B cell (primary cell): Measurements from ENCODE around the gene PAFAH1B2. TPM values are rescaled to one million over a fixed set of nuclear protein-coding genes. Genes with fewer than 3 reads are reported as not detected.

Experiments
- ATAC-seq: fragments of 200-7000 bp; cut with Tn5 transposase; one replicate; pipeline ENCODE4 v1.10.0; 2021; ENCODE audit warnings: low read depth, mild to moderate bottlenecking, moderate number of reproducible peaks, moderate library complexity
- CTCF ChIA-PET: fragments of 350-600 bp; sonication (Branson Sonifier 250); formaldehyde crosslinking; loops from one replicate; lab custom pipeline; 2021; ENCODE audit warnings: antibody characterized with exemption, inconsistent platforms; lab: Charles Lee
- POLR2A ChIA-PET: fragments of 350-600 bp; sonication (Branson Sonifier 250); formaldehyde crosslinking; loops from one replicate; lab custom pipeline; 2021; ENCODE audit warnings: antibody characterized with exemption; lab: Charles Lee
- DNase-seq: peaks from one replicate; pipeline ENCODE4 v3.0.0; 2013
- H2AFZ ChIP-seq: 2 replicates; pipeline ENCODE4 v1.6.1; 2012; ENCODE audit warnings: mild to moderate bottlenecking, low read depth, low read length; ENCODE audit not compliant: insufficient read depth, poor library complexity, severe bottlenecking
- H3K27ac ChIP-seq, 2 donors: 1 replicate in 1 of 2; 2 replicates in 1 of 2; pipeline ENCODE4 v1.5.1; 2012 to 2013; ENCODE audit warnings: low read length in 2 of 2, mild to moderate bottlenecking in 2 of 2, moderate library complexity in 1 of 2
- H3K27me3 ChIP-seq, 4 experiments: fragments of 200-600 bp in 1 of 4; sonication (generic) in 1 of 4; replicated peaks in 1 of 4; 1 replicate in 2 of 4; 2 replicates in 2 of 4; pipeline versions ENCODE4 v1.6.1 to v1.7.0; 2013 to 2016; ENCODE audit warnings: low read length in 3 of 4, mild to moderate bottlenecking in 2 of 4, mixed read lengths in 1 of 4, moderate library complexity in 1 of 4; ENCODE audit not compliant: insufficient read depth in 4 of 4, control insufficient read depth in 3 of 4; ENCODE audit errors: control extremely low read depth in 1 of 4
- H3K36me3 ChIP-seq, 2 experiments: replicated peaks in 1 of 2; 1 replicate in 1 of 2; 2 replicates in 1 of 2; pipeline versions ENCODE4 v1.6.1 to v1.7.1; 2013; ENCODE audit warnings: low read length in 1 of 2; ENCODE audit not compliant: insufficient read depth in 2 of 2, control insufficient read depth in 1 of 2; ENCODE audit errors: control extremely low read depth in 1 of 2, extremely low read depth in 1 of 2
- H3K4me1 ChIP-seq, 2 donors: fragments of 200-600 bp in 1 of 2; sonication (generic) in 1 of 2; 1 replicate in 1 of 2; 2 replicates in 1 of 2; pipeline versions ENCODE4 v1.5.1 to v1.6.1; 2013 to 2017; ENCODE audit warnings: low read length in 2 of 2; ENCODE audit not compliant: control insufficient read depth in 2 of 2, insufficient read depth in 2 of 2
- H3K4me2 ChIP-seq: replicated peaks from 2 replicates; pipeline ENCODE3; 2012; ENCODE audit warnings: mild to moderate bottlenecking, low read depth, low read length; ENCODE audit not compliant: poor library complexity, severe bottlenecking
- H3K4me3 ChIP-seq, 5 experiments: fragments of 200-600 bp in 1 of 5; sonication (generic) in 1 of 5; 1 replicate in 3 of 5; 2 replicates in 2 of 5; pipeline versions ENCODE4 v1.5.1 to v1.7.0; 2011 to 2016; ENCODE audit warnings: low read length in 4 of 5, mild to moderate bottlenecking in 4 of 5, low read depth in 2 of 5, control low read depth in 1 of 5, moderate library complexity in 1 of 5; ENCODE audit not compliant: insufficient read depth in 1 of 5; ENCODE audit errors: control extremely low read depth in 1 of 5, extremely low read depth in 1 of 5
- H3K79me2 ChIP-seq: fragments of 200-600 bp; sonication (generic); one replicate; pipeline ENCODE4 v1.6.0; 2016; ENCODE audit warnings: low read length; ENCODE audit not compliant: control insufficient read depth, insufficient read depth
- H3K9ac ChIP-seq: fragments of 200-600 bp; sonication (generic); 2 replicates; pipeline ENCODE4 v1.6.1; 2017; ENCODE audit warnings: mild to moderate bottlenecking, low read length, moderate library complexity
- H3K9me3 ChIP-seq, 3 donors: one replicate each; pipeline versions ENCODE4 v1.6.1 to v1.7.1; 2013; ENCODE audit warnings: low read length in 2 of 3; ENCODE audit not compliant: control insufficient read depth in 2 of 3, insufficient read depth in 1 of 3; ENCODE audit errors: control extremely low read depth in 1 of 3
- H4K20me1 ChIP-seq: 2 replicates; pipeline ENCODE4 v1.6.0; 2012; ENCODE audit warnings: mild to moderate bottlenecking, low read length; ENCODE audit not compliant: insufficient read depth, control insufficient read depth, poor library complexity, severe bottlenecking
- H3K27ac Mint-ChIP-seq: one replicate; pipeline ENCODE4 v1.8.0; 2021; ENCODE audit warnings: mixed read lengths
- H3K27me3 Mint-ChIP-seq: one replicate; pipeline ENCODE4 v1.8.0; 2021; ENCODE audit warnings: mixed read lengths
- H3K4me1 Mint-ChIP-seq: one replicate; pipeline ENCODE4 v1.8.0; 2021; ENCODE audit warnings: mixed read lengths
- H3K4me3 Mint-ChIP-seq: one replicate; pipeline ENCODE4 v1.8.0; 2021; ENCODE audit warnings: mixed read lengths
- H3K9me3 Mint-ChIP-seq: one replicate; pipeline ENCODE4 v1.8.0; 2022; ENCODE audit warnings: mixed read lengths; ENCODE audit not compliant: insufficient read depth
- EZH2 ChIP-seq: IDR thresholded peaks from 2 replicates; pipeline ENCODE4 v1.6.1; 2012; ENCODE audit warnings: borderline replicate concordance, low read depth, mild to moderate bottlenecking, moderate library complexity, low read length; ENCODE audit not compliant: insufficient read depth, poor library complexity, severe bottlenecking
- whole genome bisulfite sequencing: methylation state at CpG from one replicate; pipeline ENCODE4 v1.1.5; 2013; ENCODE audit warnings: missing lambda C conversion rate; ENCODE audit not compliant: insufficient coverage; 5-methylcytosine and 5-hydroxymethylcytosine counted together
- intact Hi-C: fragments of 100-400 bp; cut with micrococcal nuclease; formaldehyde crosslinking; loops from one replicate; pipeline ENCODE4 v1.10.0; 2022
- polyA plus RNA-seq: library from polyadenylated mRNA; depleted of rRNA; stranded (reverse); fragments of >200 nt; gene quantifications from 2 replicates; pipeline ENCODE4 v1.2.3, GENCODE V29; 2012
- total RNA-seq, 2 donors: library from RNA; stranded (reverse); fragments of 120-200 nt in 1 of 2; gene quantifications; 1 replicate in 1 of 2; 2 replicates in 1 of 2; pipeline versions ENCODE4 v1.2.3 to v1.2.4, GENCODE V29; 2013 to 2022
- TF ChIP-seq, protein P1 (sequence below): fragments of 200-600 bp; IDR thresholded peaks from one replicate; pipeline ENCODE4 v1.8.0; 2022; ENCODE audit warnings: antibody characterized with exemption, mild to moderate bottlenecking

Gene PAFAH1B2
- total and polyA plus RNA-seq, 2 donors (not counting 1 experiment from before 2014, with no cell fraction given): 10.7 to 103 TPM

GRCh38 chr11:117183724-117184349 is 39.8 kb downstream of the PAFAH1B2 start:
- POLR2A ChIA-PET: interaction anchor here (1.0 to 1.2 kb wide), 2 partner anchors 21 to 45 kb away, joined by 3 read pairs; no protein-coding TSS in a partner anchor
- Histone ChIP-seq H3K27me3 (no peaks in the 10 kb centered on the region), H3K9ac (no peak overlapping the region), H3K9me3 (no peaks in the 10 kb centered on the region), H3K4me1 (peaks cover 60 to 71% of the 10 kb centered on the region in 2 donors), H2AFZ (no peak overlapping the region), H3K36me3 (peaks cover 0 to 55% of the 10 kb centered on the region in 2 experiments), H4K20me1 (no peaks in the 10 kb centered on the region), H3K27ac (peak overlapping the region in 1 of 2 donors; percentile 32), H3K4me3 (no peak overlapping the region), H3K4me2 (no peak overlapping the region), H3K79me2 (peaks cover 55% of the 10 kb centered on the region)
- TF ChIP-seq, protein P1, sequence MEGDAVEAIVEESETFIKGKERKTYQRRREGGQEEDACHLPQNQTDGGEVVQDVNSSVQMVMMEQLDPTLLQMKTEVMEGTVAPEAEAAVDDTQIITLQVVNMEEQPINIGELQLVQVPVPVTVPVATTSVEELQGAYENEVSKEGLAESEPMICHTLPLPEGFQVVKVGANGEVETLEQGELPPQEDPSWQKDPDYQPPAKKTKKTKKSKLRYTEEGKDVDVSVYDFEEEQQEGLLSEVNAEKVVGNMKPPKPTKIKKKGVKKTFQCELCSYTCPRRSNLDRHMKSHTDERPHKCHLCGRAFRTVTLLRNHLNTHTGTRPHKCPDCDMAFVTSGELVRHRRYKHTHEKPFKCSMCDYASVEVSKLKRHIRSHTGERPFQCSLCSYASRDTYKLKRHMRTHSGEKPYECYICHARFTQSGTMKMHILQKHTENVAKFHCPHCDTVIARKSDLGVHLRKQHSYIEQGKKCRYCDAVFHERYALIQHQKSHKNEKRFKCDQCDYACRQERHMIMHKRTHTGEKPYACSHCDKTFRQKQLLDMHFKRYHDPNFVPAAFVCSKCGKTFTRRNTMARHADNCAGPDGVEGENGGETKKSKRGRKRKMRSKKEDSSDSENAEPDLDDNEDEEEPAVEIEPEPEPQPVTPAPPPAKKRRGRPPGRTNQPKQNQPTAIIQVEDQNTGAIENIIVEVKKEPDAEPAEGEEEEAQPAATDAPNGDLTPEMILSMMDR: no peak
- no peak for TF ChIP-seq EZH2
- Mint-ChIP-seq H3K4me1 (peaks cover 69% of the 10 kb centered on the region), H3K27ac (peak overlapping the region; percentile 80), H3K9me3 (no peaks in the 10 kb centered on the region), H3K4me3 (no peak overlapping the region), H3K27me3 (no peaks in the 10 kb centered on the region)
- intact Hi-C loops: no loop called here
- WGBS: 98% methylated on average over 6 of the region's 11 CpGs
- CTCF ChIA-PET: interaction anchor here (0.9 to 14.8 kb wide), 3 partner anchors 13 to 40 kb away, joined by 3 to 309 read pairs (median 26); partner anchors contain the start of genes PCSK7 and RNF214
- no peak for DNase-seq
- ATAC-seq: no peak
